HepG2 (cell line): ENCODE results near the gene RNASE1. TPM values are rescaled to one million over a fixed set of nuclear protein-coding genes. Genes with fewer than 3 reads are reported as not detected.
A peak's percentile ranks its signal among the peaks of the same experiment; 100 is the strongest.
"Not testable (repeated sequence)": the region's sequence is repeated elsewhere in the genome, so short reads cannot be mapped to it uniquely, and the experiment has no call there.

Source experiments
- ATAC-seq: fragments of 200-7000 bp; cut with Tn5 transposase; 3 replicates; pipeline ENCODE4 v1.9.1; 2020; ENCODE audit warnings: mild to moderate bottlenecking, moderate library complexity
- BruUV-seq: library from RNA; stranded (reverse); fragments of 400-500 nt; replicated peaks from 2 replicates; lab custom pipeline; 2021; lab: Mats Ljungman, UMichigan
- CTCF ChIA-PET: fragments of 300-600 bp; formaldehyde crosslinking; extraction: SDS; loops from one replicate; lab custom pipeline; 2021; ENCODE audit warnings: low total read pairs, inconsistent platforms, low intra/inter-chr PET ratio; lab: Yijun Ruan, JAX
- POLR2A ChIA-PET: fragments of 350-600 bp; sonication (Branson Sonifier 250); formaldehyde crosslinking; loops from one replicate; lab custom pipeline; 2020; ENCODE audit warnings: antibody characterized with exemption, inconsistent platforms; lab: Yijun Ruan, JAX
- DNase-seq: peaks from one replicate; pipeline ENCODE4 v3.0.0-alpha.2; 2015; ENCODE audit warnings: low spot score
- FAIRE-seq: peaks from 3 replicates; lab custom pipeline; 2011; peaks lifted over from hg19 to GRCh38; lab: Jason Lieb, UNC
- H2AFZ ChIP-seq: one replicate; pipeline ENCODE4 v1.6.1; 2011; ENCODE audit warnings: low read length, inconsistent platforms
- H3K27ac ChIP-seq: fragments of 300-600 bp; 3 replicates; pipeline ENCODE4 v1.8.0; 2011; ENCODE audit warnings: mixed run types, mild to moderate bottlenecking, mixed read lengths, low read length, inconsistent platforms; ENCODE audit not compliant: insufficient read depth; ENCODE audit errors: extremely low read length
- H3K27me3 ChIP-seq, 2 experiments: fragments of 200-600 bp in 1 of 2; 2 replicates in 1 of 2; 3 replicates in 1 of 2; pipeline versions ENCODE4 v1.6.0 to v1.8.0; 2011; ENCODE audit warnings: low read length in 2 of 2, mild to moderate bottlenecking in 2 of 2, moderate library complexity in 2 of 2, inconsistent platforms in 1 of 2; ENCODE audit not compliant: insufficient read depth in 2 of 2, control insufficient read depth in 1 of 2
- H3K36me3 ChIP-seq, 2 experiments: fragments of 200-600 bp in 1 of 2; replicated peaks in 1 of 2; 2 replicates in 1 of 2; 3 replicates in 1 of 2; pipeline versions ENCODE4 v1.5.1 to v1.8.0; 2011; ENCODE audit warnings: low read length in 2 of 2, inconsistent platforms in 1 of 2; ENCODE audit not compliant: insufficient read depth in 2 of 2, control insufficient read depth in 1 of 2
- H3K4me1 ChIP-seq: 2 replicates; pipeline ENCODE4 v1.5.1; 2012; ENCODE audit warnings: low read length, inconsistent platforms; ENCODE audit not compliant: insufficient read depth
- H3K4me2 ChIP-seq: 2 replicates; pipeline ENCODE4 v1.6.0; 2011; ENCODE audit warnings: low read depth, low read length, inconsistent platforms
- H3K4me3 ChIP-seq, 3 experiments: fragments of 200-600 bp in 1 of 3; sonication (generic), shearing (Covaris generic) in 1 of 3; replicated peaks in 1 of 3; 2 replicates each; pipeline ENCODE4 v1.5.1; 2011 to 2016; ENCODE audit warnings: low read length in 3 of 3, inconsistent platforms in 2 of 3, low read depth in 2 of 3, mild to moderate bottlenecking in 2 of 3, control low read depth in 1 of 3, mixed read lengths in 1 of 3; ENCODE audit not compliant: insufficient read depth in 1 of 3
- H3K79me2 ChIP-seq: one replicate; pipeline ENCODE4 v1.6.1; 2011; ENCODE audit warnings: low read length, inconsistent platforms; ENCODE audit not compliant: insufficient read depth
- H3K9ac ChIP-seq: 2 replicates; pipeline ENCODE4 v1.6.0; 2011; ENCODE audit warnings: mild to moderate bottlenecking, low read depth, low read length, inconsistent platforms; ENCODE audit not compliant: insufficient read depth
- H3K9me3 ChIP-seq: 2 replicates; pipeline ENCODE4 v1.5.1; 2012; ENCODE audit warnings: mild to moderate bottlenecking, low read length
- H4K20me1 ChIP-seq: 2 replicates; pipeline ENCODE4 v1.6.0; 2011; ENCODE audit warnings: inconsistent platforms, mild to moderate bottlenecking, low read length, moderate library complexity; ENCODE audit not compliant: insufficient read depth
- MAF1 ChIP-seq: sonication (generic); formaldehyde crosslinking; IDR thresholded peaks from 2 replicates; pipeline ENCODE4 v1.5.0; 2020; ENCODE audit warnings: missing genetic modification reagents, borderline replicate concordance
- MAFF ChIP-seq: IDR thresholded peaks from 2 replicates; pipeline ENCODE4 v1.6.1; 2011; ENCODE audit warnings: low read depth, low read length, improper control_type of control experiment
- PRMT3 ChIP-seq: sonication (generic); formaldehyde crosslinking; IDR thresholded peaks from 2 replicates; pipeline ENCODE4 v1.8.1; 2022; ENCODE audit warnings: low read depth, mild to moderate bottlenecking, moderate library complexity, missing genetic modification reagents, borderline replicate concordance
- ZFX ChIP-seq: sonication (generic); formaldehyde crosslinking; IDR thresholded peaks from 2 replicates; pipeline ENCODE4 v1.4.0; 2020; ENCODE audit warnings: mild to moderate bottlenecking, low read depth, missing genetic modification reagents, moderate library complexity
- WGBS: methylation state at CpG from one replicate; pipeline ENCODE4 v1.1.6; 2017; ENCODE audit warnings: low lambda C conversion rate; 5-methylcytosine and 5-hydroxymethylcytosine counted together
- in situ Hi-C: cut with HindIII; loops from 2 replicates; pipeline ENCODE4 v1.10.0; 2017; ENCODE audit warnings: low pct_unique_long_range_greater_than_20kb; ENCODE audit not compliant: extremely low pct_ligation_motif_present
- intact Hi-C: fragments of 100-400 bp; cut with micrococcal nuclease; formaldehyde crosslinking; loops from one replicate; pipeline ENCODE4 v1.10.0; 2022; ENCODE audit not compliant: unreplicated experiment
- polyA plus RNA-seq, 8 experiments: library from polyadenylated mRNA; depleted of rRNA in 3 of 8; stranded (reverse) in 7 of 8; unstranded in 1 of 8; fragments of >200 nt; fragmentation: Illumina TruSeq in 4 of 8; extraction: Trizol in 4 of 8; gene quantifications; 2 replicates each; pipeline versions ENCODE4 v1.2.1 to v1.2.3, GENCODE V29; 2011 to 2016; ENCODE audit warnings: low read depth in 4 of 8, missing spikeins in 1 of 8, mixed read lengths in 1 of 8; ENCODE audit not compliant: insufficient read depth in 1 of 8
- total RNA-seq, 5 experiments: library from RNA; depleted of rRNA; stranded (reverse); fragments of >200 nt; fragmentation: Illumina TruSeq; extraction: Trizol; gene quantifications; 2 replicates each; pipeline ENCODE4 v1.2.3, GENCODE V29; 2016; ENCODE audit warnings: low read depth in 1 of 5
- TF ChIP-seq, protein P1 (sequence below): fragments of 450-650 bp; IDR thresholded peaks from 2 replicates; pipeline ENCODE4 v1.6.1; 2017

RNASE1 gene
- total and polyA plus RNA-seq, 2 of the 13 experiments (the other 11 are each of a cell fraction or from before 2014, with no cell fraction given): not detected

DNA sequence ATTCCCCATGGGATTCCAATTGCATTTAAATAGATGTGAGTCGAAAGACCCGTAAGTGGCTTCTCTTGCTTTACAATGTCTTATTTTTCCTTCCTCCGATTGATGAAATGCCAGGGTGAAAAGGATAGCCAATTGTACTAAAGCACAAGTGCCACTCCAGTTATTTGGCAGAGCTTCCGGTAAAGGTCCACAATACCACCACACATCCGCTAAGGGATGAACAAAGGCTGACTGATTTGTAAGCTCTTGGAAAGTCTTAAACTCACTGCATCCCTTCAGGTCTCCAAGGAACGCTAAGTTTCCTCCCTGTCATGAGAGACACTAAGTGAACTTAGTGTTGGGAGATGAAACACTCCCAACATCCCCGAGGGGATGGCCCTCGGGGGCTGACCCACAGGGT is 21.2 kb upstream of the RNASE1 start (continued):
- TF ChIP-seq ZFX (CRISPR knock-in tag) (no peak), PRMT3 (CRISPR knock-in tag) (no peak), MAF1 (CRISPR knock-in tag) (no peak)
- TF ChIP-seq, protein P1, sequence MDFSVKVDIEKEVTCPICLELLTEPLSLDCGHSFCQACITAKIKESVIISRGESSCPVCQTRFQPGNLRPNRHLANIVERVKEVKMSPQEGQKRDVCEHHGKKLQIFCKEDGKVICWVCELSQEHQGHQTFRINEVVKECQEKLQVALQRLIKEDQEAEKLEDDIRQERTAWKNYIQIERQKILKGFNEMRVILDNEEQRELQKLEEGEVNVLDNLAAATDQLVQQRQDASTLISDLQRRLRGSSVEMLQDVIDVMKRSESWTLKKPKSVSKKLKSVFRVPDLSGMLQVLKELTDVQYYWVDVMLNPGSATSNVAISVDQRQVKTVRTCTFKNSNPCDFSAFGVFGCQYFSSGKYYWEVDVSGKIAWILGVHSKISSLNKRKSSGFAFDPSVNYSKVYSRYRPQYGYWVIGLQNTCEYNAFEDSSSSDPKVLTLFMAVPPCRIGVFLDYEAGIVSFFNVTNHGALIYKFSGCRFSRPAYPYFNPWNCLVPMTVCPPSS: no peak

DNA sequence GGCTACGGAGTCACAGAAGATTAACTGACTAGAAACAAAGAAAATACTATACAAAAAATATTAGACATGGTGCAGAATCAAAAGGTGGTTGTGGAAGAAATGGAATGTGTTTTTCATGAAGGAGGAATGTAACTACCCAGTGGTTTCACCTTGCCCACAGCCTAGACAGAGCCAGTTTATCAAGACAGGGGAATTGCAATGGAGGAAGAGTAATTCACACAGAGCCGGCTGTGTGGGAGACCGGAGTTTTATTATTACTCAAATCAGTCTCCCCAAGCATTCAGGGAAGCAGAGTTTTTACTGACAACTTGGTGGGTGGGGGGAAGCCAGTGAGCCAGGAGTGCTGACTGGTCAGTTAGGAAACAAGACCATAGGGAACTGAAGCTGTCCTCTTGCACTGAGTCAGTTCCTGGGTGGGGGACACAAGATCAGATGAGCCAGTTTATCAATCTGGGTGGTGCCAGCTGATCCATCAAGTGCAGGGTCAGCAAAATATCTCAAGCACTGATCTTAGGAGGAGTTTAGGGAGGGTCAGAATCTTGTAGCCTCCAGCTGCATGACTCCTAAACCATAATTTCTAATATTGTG is 19.0 kb upstream of the RNASE1 start:
- POLR2A ChIA-PET, H3K27ac ChIP-seq, H3K4me1 ChIP-seq, H4K20me1 ChIP-seq, DNase-seq, CTCF ChIA-PET, intact Hi-C loops, H3K9ac ChIP-seq, FAIRE-seq, H3K36me3 ChIP-seq, BruUV-seq, H2AFZ ChIP-seq, H3K4me3 ChIP-seq, H3K27me3 ChIP-seq, H3K9me3 ChIP-seq, in situ Hi-C loops, ATAC-seq, H3K79me2 ChIP-seq, H3K4me2 ChIP-seq: not testable (repeated sequence)
- TF ChIP-seq MAFF: 0 out of 2 replicates have a peak, but pooled peaks have one; percentile 1
- WGBS: 74% methylated on average over 3 of the region's 3 CpGs
